Coronary artery (tissue), 2 donors: ENCODE measurements around the gene MRTFA.

Source experiments
- DNase-seq: peaks from one replicate; pipeline ENCODE4 v3.0.0-alpha.2; 2017; ENCODE audit warnings: low spot score
- H3K27ac ChIP-seq, 2 donors: fragments of 200-600 bp; sonication (generic); one replicate each; pipeline ENCODE4 v1.5.1; 2016 to 2019
- H3K4me3 ChIP-seq: fragments of 200-600 bp; sonication (generic); 2 replicates; pipeline ENCODE4 v1.5.1; 2016; ENCODE audit warnings: mild to moderate bottlenecking, moderate library complexity
- TF ChIP-seq, protein P1 (sequence below): fragments of 200-600 bp; sonication (generic); IDR thresholded peaks from one replicate; pipeline ENCODE4 v1.5.1; 2019; ENCODE audit warnings: antibody characterized with exemption

MRTFA gene

GRCh38 chr22:40411506-40411861 lies 225.0 kb downstream of the MRTFA start:
- no peak overlapping the region for H3K27ac ChIP-seq
- DNase-seq: no peak
- TF ChIP-seq, protein P1, sequence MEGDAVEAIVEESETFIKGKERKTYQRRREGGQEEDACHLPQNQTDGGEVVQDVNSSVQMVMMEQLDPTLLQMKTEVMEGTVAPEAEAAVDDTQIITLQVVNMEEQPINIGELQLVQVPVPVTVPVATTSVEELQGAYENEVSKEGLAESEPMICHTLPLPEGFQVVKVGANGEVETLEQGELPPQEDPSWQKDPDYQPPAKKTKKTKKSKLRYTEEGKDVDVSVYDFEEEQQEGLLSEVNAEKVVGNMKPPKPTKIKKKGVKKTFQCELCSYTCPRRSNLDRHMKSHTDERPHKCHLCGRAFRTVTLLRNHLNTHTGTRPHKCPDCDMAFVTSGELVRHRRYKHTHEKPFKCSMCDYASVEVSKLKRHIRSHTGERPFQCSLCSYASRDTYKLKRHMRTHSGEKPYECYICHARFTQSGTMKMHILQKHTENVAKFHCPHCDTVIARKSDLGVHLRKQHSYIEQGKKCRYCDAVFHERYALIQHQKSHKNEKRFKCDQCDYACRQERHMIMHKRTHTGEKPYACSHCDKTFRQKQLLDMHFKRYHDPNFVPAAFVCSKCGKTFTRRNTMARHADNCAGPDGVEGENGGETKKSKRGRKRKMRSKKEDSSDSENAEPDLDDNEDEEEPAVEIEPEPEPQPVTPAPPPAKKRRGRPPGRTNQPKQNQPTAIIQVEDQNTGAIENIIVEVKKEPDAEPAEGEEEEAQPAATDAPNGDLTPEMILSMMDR: no peak
- no peak overlapping the region for H3K4me3 ChIP-seq

DNA sequence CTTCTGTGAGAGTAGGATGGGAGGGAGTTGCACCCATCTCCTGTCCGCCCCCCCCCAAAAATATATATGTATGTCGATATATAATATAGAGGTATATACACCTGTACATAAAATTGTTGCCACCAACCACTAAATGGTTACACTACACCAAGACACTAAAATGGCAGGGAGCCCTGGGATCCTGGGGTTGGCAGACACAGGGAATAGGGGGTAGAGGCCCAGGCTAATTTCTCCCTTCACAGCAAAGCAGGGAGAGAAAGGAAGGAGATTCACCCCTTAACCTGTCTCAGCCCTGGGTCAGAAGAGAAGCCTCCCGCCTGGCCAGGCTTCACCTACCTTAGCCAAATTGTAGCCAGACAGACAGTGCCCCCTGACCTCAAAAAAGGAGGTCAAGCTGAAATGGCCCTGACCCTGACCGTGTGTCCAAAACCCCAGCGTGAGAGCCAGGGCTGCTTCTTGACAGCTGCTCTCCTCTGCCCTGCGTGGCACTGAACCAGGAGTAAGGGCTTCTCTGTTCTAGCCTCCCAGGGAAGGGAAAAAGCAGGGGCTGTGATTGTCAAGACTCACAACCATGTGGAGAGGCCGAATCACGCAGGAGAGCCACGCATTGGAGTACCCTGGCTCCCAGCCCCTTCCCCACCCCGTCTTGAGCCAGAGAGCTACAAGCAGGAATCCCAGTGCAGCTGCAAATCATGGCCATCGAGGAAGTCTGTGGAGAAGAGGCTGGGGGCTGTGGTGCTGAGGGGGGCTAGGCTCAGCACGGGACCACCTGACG lies 225.6 kb downstream of the MRTFA start:
- no peak for DNase-seq
- Histone ChIP-seq H3K27ac (no peak overlapping the region), H3K4me3 (no peak overlapping the region)
- TF ChIP-seq, protein P1: no peak

GRCh38 chr22:40410272-40410671 lies 226.2 kb downstream of the MRTFA start:
- no peak overlapping the region for H3K27ac ChIP-seq
- DNase-seq: no peak
- H3K4me3 ChIP-seq: no peak overlapping the region
- TF ChIP-seq, protein P1: no peak

DNA sequence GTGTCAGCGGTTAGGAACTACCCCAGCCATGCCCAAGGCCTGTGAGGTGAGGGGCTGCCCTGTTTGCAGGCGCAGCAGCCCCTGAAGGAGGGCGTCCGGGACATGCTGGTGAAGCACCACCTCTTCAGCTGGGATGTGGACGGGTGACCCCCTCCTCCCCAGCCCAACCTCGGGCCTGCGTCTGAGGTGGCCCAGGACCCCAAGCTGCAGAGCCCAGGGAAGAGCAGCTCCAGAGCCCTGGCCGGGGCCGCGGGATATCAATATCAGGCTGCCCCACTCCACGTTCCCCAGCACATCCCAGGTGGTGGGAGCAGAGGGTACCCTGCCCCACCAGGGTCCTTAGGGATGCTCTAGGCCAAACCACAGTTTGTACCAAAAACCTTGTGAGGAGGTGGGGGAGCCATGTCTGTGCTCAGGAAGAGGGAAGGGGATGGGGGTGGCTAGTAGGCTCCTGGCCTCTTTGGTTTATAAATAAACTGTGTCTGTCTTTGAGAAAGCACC lies 226.9 kb downstream of the MRTFA start:
- TF ChIP-seq, protein P1: no peak
- no peak overlapping the region for H3K4me3 ChIP-seq
- H3K27ac ChIP-seq: no peak overlapping the region
- DNase-seq: no peak

- TF ChIP-seq, protein P1: no peak
- no peak overlapping the region for H3K4me3 ChIP-seq
- DNase-seq: no peak
- H3K27ac ChIP-seq: no peak overlapping the region
Measured at GRCh38 chr22:40408718-40409612, 227.6 kb downstream of the MRTFA start.

DNA sequence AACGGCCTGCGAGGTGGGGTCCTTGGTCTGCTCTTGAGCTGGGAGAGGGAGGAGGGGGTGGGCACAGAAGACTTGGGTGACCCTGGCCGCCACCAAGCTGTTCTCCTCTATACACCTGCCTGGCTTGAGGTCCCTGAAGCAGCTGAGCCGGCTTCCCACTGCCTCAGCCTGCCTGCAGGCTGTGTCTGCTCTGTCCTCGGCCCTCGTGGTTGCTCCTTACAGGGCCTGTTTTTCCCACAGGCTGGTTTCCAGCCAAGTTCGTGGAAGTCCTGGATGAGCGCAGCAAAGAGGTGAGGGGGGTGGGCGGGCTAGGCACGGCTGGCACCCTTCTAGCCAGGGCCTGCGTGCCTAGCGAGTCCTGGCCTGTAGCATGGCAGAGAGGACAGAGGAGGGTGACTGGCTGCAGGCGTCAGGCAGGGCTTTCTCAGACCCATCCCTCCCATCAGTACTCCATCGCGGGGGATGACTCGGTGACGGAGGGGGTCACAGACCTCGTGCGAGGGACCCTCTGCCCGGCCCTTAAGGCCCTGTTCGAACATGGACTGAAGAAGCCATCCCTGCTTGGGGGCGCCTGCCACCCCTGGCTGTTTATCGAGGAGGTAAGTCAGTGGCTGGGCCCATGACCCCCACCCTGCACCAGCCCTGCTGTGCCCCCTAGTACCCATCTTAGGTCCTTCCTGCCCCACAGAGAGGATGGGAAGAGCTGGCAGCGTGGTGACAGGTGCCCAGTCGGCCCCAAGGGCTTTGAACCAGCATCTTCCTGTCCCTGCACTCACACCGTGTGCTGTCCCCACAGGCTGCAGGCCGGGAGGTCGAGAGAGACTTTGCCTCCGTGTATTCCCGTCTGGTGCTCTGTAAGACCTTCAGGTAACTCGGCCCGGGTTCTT lies 228.4 kb downstream of the MRTFA start:
- no peak for DNase-seq
- H3K4me3 ChIP-seq: no peak overlapping the region
- TF ChIP-seq, protein P1: no peak
- no peak overlapping the region for H3K27ac ChIP-seq
